ENCODE results near the gene COL28A1.

The COL28A1 gene

GRCh38 chr7:7535691-7536090, at the start of gene COL28A1:
Gene COL28A1 (minus strand): TSS chr7:7535873. CDS start chr7:7532875, 2,998 bp downstream.
- no peak for ATAC-seq
- no peaks in the 10 kb centered on the region for H3K27me3 Mint-ChIP-seq
- H3K4me3 Mint-ChIP-seq: no peak within 1 kb of the TSS
- peak within 1 kb of the TSS in 1 of 2 donors; percentile 27 for H3K27ac Mint-ChIP-seq
- DNase-seq: no peak
- H3K9me3 Mint-ChIP-seq: no peaks in the 10 kb centered on the region
- H3K4me1 Mint-ChIP-seq: no peaks in the 10 kb centered on the region

- Mint-ChIP-seq H3K9me3 (no peaks in the 10 kb centered on the region), H3K27me3 (no peaks in the 10 kb centered on the region), H3K4me3 (no peak overlapping the region), H3K4me1 (no peaks in the 10 kb centered on the region), H3K27ac (peak overlapping the region; percentile 57 to 63)
- no peak for ATAC-seq
- no peak for DNase-seq
Measured at GRCh38 chr7:7584653-7585052, 49.0 kb upstream of the COL28A1 start.

DNA sequence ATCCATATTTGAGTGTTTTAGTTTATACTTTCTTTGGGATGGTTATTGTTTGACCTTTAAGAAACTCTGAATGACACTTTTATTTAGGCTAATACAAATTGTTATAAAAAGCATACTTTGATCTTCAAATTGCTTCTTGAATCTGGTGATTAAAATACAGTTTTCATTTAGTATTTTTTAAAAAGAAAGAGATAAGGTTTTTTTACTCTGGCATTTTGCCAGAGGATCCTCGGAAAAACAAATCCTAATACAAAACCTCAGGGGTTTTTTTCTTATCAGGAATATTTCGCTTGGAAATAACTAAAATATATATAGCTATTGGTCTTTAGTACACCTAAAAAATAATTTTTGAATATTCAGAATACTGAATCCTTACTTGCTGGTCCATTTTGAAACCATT, 48.1 kb upstream of the COL28A1 start:
- H3K27ac Mint-ChIP-seq: no peak overlapping the region
- H3K27me3 Mint-ChIP-seq: no peaks in the 10 kb centered on the region
- ATAC-seq: no peak
- H3K4me1 Mint-ChIP-seq: no peaks in the 10 kb centered on the region
- H3K4me3 Mint-ChIP-seq: no peak overlapping the region
- no peak for DNase-seq
- no peaks in the 10 kb centered on the region for H3K9me3 Mint-ChIP-seq

GRCh38 chr7:7582596-7582995, 46.9 kb upstream of the COL28A1 start:
- Mint-ChIP-seq H3K27ac (no peak overlapping the region), H3K27me3 (no peaks in the 10 kb centered on the region), H3K4me1 (no peaks in the 10 kb centered on the region), H3K4me3 (no peak overlapping the region), H3K9me3 (no peaks in the 10 kb centered on the region)
- ATAC-seq (no peak), DNase-seq (no peak)

- Mint-ChIP-seq H3K4me3 (no peak overlapping the region), H3K4me1 (no peaks in the 10 kb centered on the region), H3K27me3 (no peaks in the 10 kb centered on the region), H3K27ac (no peak overlapping the region), H3K9me3 (no peaks in the 10 kb centered on the region)
- DNase-seq: no peak
- no peak for ATAC-seq
Measured at GRCh38 chr7:7581531-7582179, 46.0 kb upstream of the COL28A1 start.

GRCh38 chr7:7579638-7580037, 44.0 kb upstream of the COL28A1 start:
- no peak for ATAC-seq
- Mint-ChIP-seq H3K4me1 (no peaks in the 10 kb centered on the region), H3K4me3 (no peak overlapping the region), H3K27me3 (no peaks in the 10 kb centered on the region), H3K9me3 (no peaks in the 10 kb centered on the region), H3K27ac (no peak overlapping the region)
- DNase-seq: no peak

DNA sequence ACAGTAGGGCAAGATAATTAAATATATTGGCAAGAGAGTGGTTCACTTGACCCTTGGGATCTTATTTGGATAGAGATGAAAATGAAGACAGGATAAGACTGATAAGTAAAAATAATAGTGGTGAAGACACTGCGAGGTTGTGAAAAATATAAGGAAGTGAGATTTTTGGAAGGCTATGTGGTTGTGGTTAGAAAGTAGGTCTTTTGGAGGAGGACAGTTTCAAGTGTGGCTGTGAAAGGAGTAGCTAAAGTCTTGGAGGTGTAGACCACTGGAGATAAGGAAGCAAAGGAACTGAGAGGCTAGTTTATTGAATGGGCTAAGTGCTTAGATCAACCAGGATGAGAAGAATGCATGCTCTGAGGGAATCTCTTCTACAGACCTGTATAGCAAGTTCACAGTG, 42.2 kb upstream of the COL28A1 start:
- ATAC-seq (no peak), DNase-seq (no peak)
- Mint-ChIP-seq H3K4me3 (no peak overlapping the region), H3K9me3 (no peaks in the 10 kb centered on the region), H3K27me3 (no peaks in the 10 kb centered on the region), H3K27ac (no peak overlapping the region), H3K4me1 (peaks cover 3% of the 10 kb centered on the region)

DNA sequence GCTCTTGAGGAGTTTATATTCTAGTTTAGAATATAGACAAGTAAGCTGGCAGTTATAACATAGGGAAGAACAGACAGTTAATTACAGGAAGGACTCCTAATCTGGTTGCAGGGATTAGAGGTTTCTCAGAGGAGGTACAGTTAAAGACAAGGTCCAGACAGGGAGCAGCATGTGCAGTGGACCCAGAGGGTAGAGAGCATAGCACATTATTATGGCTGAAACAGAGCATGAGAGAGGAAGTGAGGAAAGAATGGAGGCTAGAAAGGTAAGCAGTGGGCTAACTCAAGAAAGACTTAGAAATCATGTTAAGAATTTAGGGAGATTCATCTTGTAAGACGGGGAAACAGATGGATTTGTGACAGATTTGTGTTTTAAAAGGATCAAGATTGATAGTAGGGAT, 40.7 kb upstream of the COL28A1 start:
- H3K4me1 Mint-ChIP-seq: peaks cover 9% of the 10 kb centered on the region

DNA sequence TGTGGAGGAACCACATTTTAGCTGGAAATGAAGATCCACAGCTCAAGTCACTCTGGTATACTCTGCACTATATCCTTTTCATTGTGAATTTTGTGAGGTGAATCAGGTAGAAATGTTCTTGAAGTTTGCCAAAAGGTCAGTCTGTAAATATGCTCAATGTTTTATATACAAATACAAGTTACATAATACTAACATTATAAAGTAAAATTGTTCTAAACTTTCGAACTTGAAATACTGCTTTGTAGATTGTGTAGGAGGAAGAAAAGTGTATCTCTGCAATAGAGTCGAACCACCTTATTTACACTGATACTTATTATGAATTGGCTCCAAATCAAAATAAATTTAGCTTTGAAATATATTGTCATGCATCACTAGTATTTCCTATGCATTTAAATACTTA, 38.0 kb upstream of the COL28A1 start:
- ATAC-seq (no peak), DNase-seq (no peak)
- Mint-ChIP-seq H3K27me3 (no peaks in the 10 kb centered on the region), H3K4me3 (no peak overlapping the region), H3K4me1 (peaks cover 32% of the 10 kb centered on the region), H3K27ac (no peak overlapping the region), H3K9me3 (no peaks in the 10 kb centered on the region)

More for the DNA sequence above, 40.7 kb upstream of the COL28A1 start:
- H3K27me3 Mint-ChIP-seq: no peaks in the 10 kb centered on the region
- no peak overlapping the region for H3K27ac Mint-ChIP-seq
- ATAC-seq (no peak), DNase-seq (no peak)
- H3K9me3 Mint-ChIP-seq: no peaks in the 10 kb centered on the region
- no peak overlapping the region for H3K4me3 Mint-ChIP-seq

DNA sequence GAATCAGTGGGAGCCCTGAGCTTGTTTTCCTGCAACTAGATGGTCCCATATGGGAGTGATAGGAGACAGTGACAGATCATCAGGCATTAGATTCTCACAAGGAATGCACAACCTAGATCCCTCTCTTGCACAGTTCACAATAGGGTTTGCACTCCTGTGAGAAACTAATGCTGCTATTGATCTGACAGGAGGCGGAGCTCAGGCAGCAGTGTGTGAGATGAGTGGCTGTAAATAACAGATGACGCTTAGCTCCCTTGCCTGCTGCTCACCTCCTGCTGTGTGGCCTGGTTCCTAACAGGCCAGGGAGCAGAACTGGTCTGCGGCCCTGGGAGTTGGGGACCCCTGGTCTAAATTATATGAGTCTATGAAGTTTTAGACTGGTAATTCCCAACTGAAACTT, 34.9 kb upstream of the COL28A1 start:
- Mint-ChIP-seq H3K4me1 (peaks cover 41% of the 10 kb centered on the region), H3K27ac (no peak overlapping the region), H3K27me3 (no peaks in the 10 kb centered on the region), H3K9me3 (no peaks in the 10 kb centered on the region), H3K4me3 (no peak overlapping the region)
- ATAC-seq: no peak
- DNase-seq: no peak

- H3K4me1 Mint-ChIP-seq: peaks cover 41% of the 10 kb centered on the region
- H3K27ac Mint-ChIP-seq: peak overlapping the region; percentile 92 to 94
- H3K27me3 Mint-ChIP-seq: no peaks in the 10 kb centered on the region
- ATAC-seq (no peak), DNase-seq (no peak)
- H3K4me3 Mint-ChIP-seq: peak overlapping the region in 1 of 2 donors; percentile 91
- no peaks in the 10 kb centered on the region for H3K9me3 Mint-ChIP-seq
Measured at GRCh38 chr7:7569615-7570014, 33.9 kb upstream of the COL28A1 start.

GRCh38 chr7:7569081-7569527, 33.4 kb upstream of the COL28A1 start:
- DNase-seq (no peak), ATAC-seq (peak; percentile 39)
- peak overlapping the region; percentile 48 to 94 for H3K27ac Mint-ChIP-seq

DNA sequence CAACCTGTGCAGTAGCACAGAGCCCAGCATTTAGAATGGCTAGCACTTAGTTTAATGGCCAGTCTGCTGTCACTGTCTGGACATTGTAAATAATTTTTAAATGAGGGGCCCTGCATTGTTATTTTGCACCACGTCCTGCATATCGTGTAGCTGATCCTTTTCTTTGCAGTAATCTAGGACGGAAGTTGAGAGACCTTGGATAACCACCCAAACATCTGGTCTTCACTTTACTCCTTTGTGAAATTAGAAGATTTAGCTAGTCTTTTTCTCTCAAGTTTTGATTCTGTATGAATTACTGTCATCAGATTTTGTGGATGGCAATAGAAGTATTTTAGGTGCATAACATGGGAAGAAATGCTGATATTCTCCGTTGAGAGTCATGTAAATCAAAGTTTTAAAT, 32.9 kb upstream of the COL28A1 start:
- no peaks in the 10 kb centered on the region for H3K27me3 Mint-ChIP-seq
- H3K4me3 Mint-ChIP-seq: peak overlapping the region in 1 of 2 donors; percentile 91
- no peaks in the 10 kb centered on the region for H3K9me3 Mint-ChIP-seq
- DNase-seq (no peak), ATAC-seq (no peak)
- peaks cover 41% of the 10 kb centered on the region for H3K4me1 Mint-ChIP-seq
- peak overlapping the region in 1 of 2 donors; percentile 94 for H3K27ac Mint-ChIP-seq

More at GRCh38 chr7:7569081-7569527, 33.4 kb upstream of the COL28A1 start:
- Mint-ChIP-seq H3K4me3 (peak overlapping the region in 1 of 2 donors; percentile 91), H3K9me3 (no peaks in the 10 kb centered on the region), H3K27me3 (no peaks in the 10 kb centered on the region), H3K4me1 (peaks cover 41% of the 10 kb centered on the region)

DNA sequence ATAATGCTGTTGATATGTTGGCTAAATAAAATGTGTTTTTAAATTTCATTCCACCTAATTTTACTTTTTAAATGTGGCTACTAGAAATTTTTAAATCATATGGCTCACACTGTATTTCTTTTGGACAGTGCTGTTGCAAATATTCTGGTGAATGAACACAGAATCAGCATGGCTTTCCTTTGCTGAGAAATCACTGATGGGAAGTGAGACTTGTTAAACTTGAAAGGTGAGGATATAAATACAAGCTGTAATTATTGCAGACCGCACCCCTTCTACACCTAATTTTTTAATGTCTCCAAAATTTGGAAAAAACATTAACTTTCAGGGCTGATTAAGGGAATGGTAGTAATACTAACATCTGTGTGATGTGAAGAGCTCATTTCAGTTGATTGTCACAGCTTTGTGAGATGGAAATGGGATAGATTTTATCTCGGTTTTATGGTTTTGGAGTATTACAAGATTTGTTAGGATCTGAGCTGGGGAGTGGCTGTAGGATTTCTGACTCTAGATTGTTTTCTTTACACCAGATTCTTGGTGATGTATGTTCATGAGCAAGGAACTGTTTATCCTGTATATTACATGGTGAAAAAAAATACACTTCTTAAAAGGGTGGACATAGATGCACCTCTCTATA, 32.3 kb upstream of the COL28A1 start:
- Mint-ChIP-seq H3K4me3 (peak overlapping the region in 1 of 2 donors; percentile 91), H3K27ac (peak overlapping the region; percentile 40 to 79), H3K9me3 (no peaks in the 10 kb centered on the region), H3K27me3 (no peaks in the 10 kb centered on the region), H3K4me1 (peaks cover 38% of the 10 kb centered on the region)
- DNase-seq (no peak), ATAC-seq (no peak)

DNA sequence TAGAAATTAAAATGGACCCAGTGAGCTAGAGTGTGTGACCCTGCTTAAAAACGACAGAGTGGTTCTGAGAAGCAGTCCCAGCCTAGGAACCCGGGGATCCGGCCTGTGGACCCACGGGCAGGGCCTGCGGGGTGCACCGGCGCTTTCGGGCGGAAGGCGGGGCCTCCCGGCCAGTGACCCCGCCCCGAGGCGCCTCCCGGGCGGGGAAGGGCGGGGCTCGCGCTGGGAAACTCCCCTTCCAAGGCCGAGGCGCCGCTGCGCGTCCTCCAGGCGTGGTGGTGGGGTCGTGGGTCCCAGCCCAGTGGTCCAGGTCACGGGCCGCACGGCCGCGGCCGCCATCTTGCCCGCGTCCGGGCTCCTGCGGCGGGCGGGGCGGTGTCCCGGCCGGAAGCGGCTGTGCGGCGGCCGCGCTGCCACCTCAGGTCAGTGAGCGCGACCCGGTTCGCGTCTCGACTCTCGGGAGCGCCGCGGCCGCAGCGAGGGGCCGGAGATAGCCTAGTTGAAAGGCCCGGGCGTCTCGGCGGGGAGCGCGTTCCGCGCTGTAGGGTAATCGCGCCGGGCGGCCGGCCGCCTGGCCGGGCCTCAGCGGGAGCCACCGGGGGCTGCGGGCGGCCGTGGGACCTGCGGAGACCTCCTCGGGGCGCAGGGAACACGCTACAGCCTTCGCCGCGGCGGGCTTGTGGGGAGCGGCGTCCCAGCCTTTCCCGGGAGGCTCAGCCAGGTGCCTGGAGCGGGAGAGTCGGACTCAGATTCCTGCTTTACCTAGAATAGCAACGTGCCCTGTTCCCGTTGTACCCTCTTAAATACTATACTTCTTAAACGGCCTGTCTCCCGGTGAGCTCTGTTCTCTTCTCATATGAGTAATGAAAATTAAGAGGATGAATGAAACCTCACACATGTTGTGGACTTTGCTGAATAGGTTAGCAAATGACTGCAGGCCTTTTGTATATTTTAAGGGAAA, 31.3 kb upstream of the COL28A1 start, which contains the start of gene MIOS:
MIOS (plus strand) TSS at position 234 of the 961 bp plus-strand sequence. CDS start 5,592 bp downstream, outside the sequence.
- peak within 1 kb of the TSS in 1 of 2 donors; percentile 91 for H3K4me3 Mint-ChIP-seq
- DNase-seq (peak; percentile 84 to 86), ATAC-seq (peak; percentile 90)
- no peaks in the 10 kb centered on the region for H3K9me3 Mint-ChIP-seq
- H3K27me3 Mint-ChIP-seq: no peaks in the 10 kb centered on the region
- H3K4me1 Mint-ChIP-seq: peaks cover 31% of the 10 kb centered on the region
- H3K27ac Mint-ChIP-seq: peak within 1 kb of the TSS; percentile 79 to 90
